B cell (primary cell): Measurements from ENCODE around the gene ZNF652. TPM values are rescaled to one million over a fixed set of nuclear protein-coding genes. Genes with fewer than 3 reads are reported as not detected.

Experiments used
- ATAC-seq: fragments of 200-7000 bp; cut with Tn5 transposase; one replicate; pipeline ENCODE4 v1.10.0; 2021; ENCODE audit warnings: low read depth, mild to moderate bottlenecking, moderate number of reproducible peaks, moderate library complexity
- CTCF ChIA-PET: fragments of 350-600 bp; sonication (Branson Sonifier 250); formaldehyde crosslinking; loops from one replicate; lab custom pipeline; 2021; ENCODE audit warnings: antibody characterized with exemption, inconsistent platforms; lab: Charles Lee
- POLR2A ChIA-PET: fragments of 350-600 bp; sonication (Branson Sonifier 250); formaldehyde crosslinking; loops from one replicate; lab custom pipeline; 2021; ENCODE audit warnings: antibody characterized with exemption; lab: Charles Lee
- DNase-seq: peaks from one replicate; pipeline ENCODE4 v3.0.0; 2013
- H2AFZ ChIP-seq: 2 replicates; pipeline ENCODE4 v1.6.1; 2012; ENCODE audit warnings: mild to moderate bottlenecking, low read depth, low read length; ENCODE audit not compliant: insufficient read depth, poor library complexity, severe bottlenecking
- H3K27ac ChIP-seq, 2 donors: 1 replicate in 1 of 2; 2 replicates in 1 of 2; pipeline ENCODE4 v1.5.1; 2012 to 2013; ENCODE audit warnings: low read length in 2 of 2, mild to moderate bottlenecking in 2 of 2, moderate library complexity in 1 of 2
- H3K27me3 ChIP-seq, 4 experiments: fragments of 200-600 bp in 1 of 4; sonication (generic) in 1 of 4; replicated peaks in 1 of 4; 1 replicate in 2 of 4; 2 replicates in 2 of 4; pipeline versions ENCODE4 v1.6.1 to v1.7.0; 2013 to 2016; ENCODE audit warnings: low read length in 3 of 4, mild to moderate bottlenecking in 2 of 4, mixed read lengths in 1 of 4, moderate library complexity in 1 of 4; ENCODE audit not compliant: insufficient read depth in 4 of 4, control insufficient read depth in 3 of 4; ENCODE audit errors: control extremely low read depth in 1 of 4
- H3K36me3 ChIP-seq, 2 experiments: replicated peaks in 1 of 2; 1 replicate in 1 of 2; 2 replicates in 1 of 2; pipeline versions ENCODE4 v1.6.1 to v1.7.1; 2013; ENCODE audit warnings: low read length in 1 of 2; ENCODE audit not compliant: insufficient read depth in 2 of 2, control insufficient read depth in 1 of 2; ENCODE audit errors: control extremely low read depth in 1 of 2, extremely low read depth in 1 of 2
- H3K4me1 ChIP-seq, 2 donors: fragments of 200-600 bp in 1 of 2; sonication (generic) in 1 of 2; 1 replicate in 1 of 2; 2 replicates in 1 of 2; pipeline versions ENCODE4 v1.5.1 to v1.6.1; 2013 to 2017; ENCODE audit warnings: low read length in 2 of 2; ENCODE audit not compliant: control insufficient read depth in 2 of 2, insufficient read depth in 2 of 2
- H3K4me2 ChIP-seq: replicated peaks from 2 replicates; pipeline ENCODE3; 2012; ENCODE audit warnings: mild to moderate bottlenecking, low read depth, low read length; ENCODE audit not compliant: poor library complexity, severe bottlenecking
- H3K4me3 ChIP-seq, 5 experiments: fragments of 200-600 bp in 1 of 5; sonication (generic) in 1 of 5; 1 replicate in 3 of 5; 2 replicates in 2 of 5; pipeline versions ENCODE4 v1.5.1 to v1.7.0; 2011 to 2016; ENCODE audit warnings: low read length in 4 of 5, mild to moderate bottlenecking in 4 of 5, low read depth in 2 of 5, control low read depth in 1 of 5, moderate library complexity in 1 of 5; ENCODE audit not compliant: insufficient read depth in 1 of 5; ENCODE audit errors: control extremely low read depth in 1 of 5, extremely low read depth in 1 of 5
- H3K79me2 ChIP-seq: fragments of 200-600 bp; sonication (generic); one replicate; pipeline ENCODE4 v1.6.0; 2016; ENCODE audit warnings: low read length; ENCODE audit not compliant: control insufficient read depth, insufficient read depth
- H3K9ac ChIP-seq: fragments of 200-600 bp; sonication (generic); 2 replicates; pipeline ENCODE4 v1.6.1; 2017; ENCODE audit warnings: mild to moderate bottlenecking, low read length, moderate library complexity
- H3K9me3 ChIP-seq, 3 donors: one replicate each; pipeline versions ENCODE4 v1.6.1 to v1.7.1; 2013; ENCODE audit warnings: low read length in 2 of 3; ENCODE audit not compliant: control insufficient read depth in 2 of 3, insufficient read depth in 1 of 3; ENCODE audit errors: control extremely low read depth in 1 of 3
- H4K20me1 ChIP-seq: 2 replicates; pipeline ENCODE4 v1.6.0; 2012; ENCODE audit warnings: mild to moderate bottlenecking, low read length; ENCODE audit not compliant: insufficient read depth, control insufficient read depth, poor library complexity, severe bottlenecking
- H3K27ac Mint-ChIP-seq: one replicate; pipeline ENCODE4 v1.8.0; 2021; ENCODE audit warnings: mixed read lengths
- H3K27me3 Mint-ChIP-seq: one replicate; pipeline ENCODE4 v1.8.0; 2021; ENCODE audit warnings: mixed read lengths
- H3K4me1 Mint-ChIP-seq: one replicate; pipeline ENCODE4 v1.8.0; 2021; ENCODE audit warnings: mixed read lengths
- H3K4me3 Mint-ChIP-seq: one replicate; pipeline ENCODE4 v1.8.0; 2021; ENCODE audit warnings: mixed read lengths
- H3K9me3 Mint-ChIP-seq: one replicate; pipeline ENCODE4 v1.8.0; 2022; ENCODE audit warnings: mixed read lengths; ENCODE audit not compliant: insufficient read depth
- EZH2 ChIP-seq: IDR thresholded peaks from 2 replicates; pipeline ENCODE4 v1.6.1; 2012; ENCODE audit warnings: borderline replicate concordance, low read depth, mild to moderate bottlenecking, moderate library complexity, low read length; ENCODE audit not compliant: insufficient read depth, poor library complexity, severe bottlenecking
- intact Hi-C: fragments of 100-400 bp; cut with micrococcal nuclease; formaldehyde crosslinking; loops from one replicate; pipeline ENCODE4 v1.10.0; 2022
- polyA plus RNA-seq: library from polyadenylated mRNA; depleted of rRNA; stranded (reverse); fragments of >200 nt; gene quantifications from 2 replicates; pipeline ENCODE4 v1.2.3, GENCODE V29; 2012
- total RNA-seq, 2 donors: library from RNA; stranded (reverse); fragments of 120-200 nt in 1 of 2; gene quantifications; 1 replicate in 1 of 2; 2 replicates in 1 of 2; pipeline versions ENCODE4 v1.2.3 to v1.2.4, GENCODE V29; 2013 to 2022
- TF ChIP-seq, protein P1 (sequence below): fragments of 200-600 bp; IDR thresholded peaks from one replicate; pipeline ENCODE4 v1.8.0; 2022; ENCODE audit warnings: antibody characterized with exemption, mild to moderate bottlenecking

ZNF652 gene
- total and polyA plus RNA-seq, 2 donors (not counting 1 experiment from before 2014, with no cell fraction given) = 19.4 to 86.2 TPM

DNA sequence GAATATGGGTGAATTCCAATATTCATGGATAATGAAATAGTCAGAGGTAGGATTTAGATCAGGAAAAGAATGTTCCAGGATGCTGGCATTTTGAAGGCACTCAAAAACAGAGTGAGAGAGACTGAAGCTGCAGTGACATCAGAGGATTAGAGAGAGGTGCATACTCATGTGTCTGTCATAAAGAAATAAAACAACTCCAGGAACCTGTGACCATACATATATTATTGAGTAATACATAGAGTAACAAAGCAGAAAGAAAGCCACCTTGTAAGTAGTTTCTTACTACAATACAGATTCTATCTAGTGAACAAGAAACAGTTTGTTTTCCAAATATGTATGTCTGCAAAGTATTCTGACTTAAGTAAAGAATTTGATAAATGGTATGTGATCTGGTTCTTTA, 69.1 kb downstream of the ZNF652 start:
- H3K9me3 ChIP-seq = no peaks in the 10 kb centered on the region
- no peaks in the 10 kb centered on the region for H3K4me1 ChIP-seq
- ChIA-PET POLR2A (no interaction called here), CTCF (interaction anchor here (1.2 to 2.4 kb wide), 2 partner anchors 113 to 488 kb away, joined by 3 to 10 read pairs; no protein-coding TSS in a partner anchor)
- H3K9ac ChIP-seq = no peak overlapping the region
- no peaks in the 10 kb centered on the region for H4K20me1 ChIP-seq
- no peaks in the 10 kb centered on the region for H3K79me2 ChIP-seq
- intact Hi-C loops = no loop called here
- no peaks in the 10 kb centered on the region for H3K27me3 ChIP-seq
- ATAC-seq (no peak), DNase-seq (no peak)
- H3K4me3 Mint-ChIP-seq = no peak overlapping the region
- TF ChIP-seq, protein P1, sequence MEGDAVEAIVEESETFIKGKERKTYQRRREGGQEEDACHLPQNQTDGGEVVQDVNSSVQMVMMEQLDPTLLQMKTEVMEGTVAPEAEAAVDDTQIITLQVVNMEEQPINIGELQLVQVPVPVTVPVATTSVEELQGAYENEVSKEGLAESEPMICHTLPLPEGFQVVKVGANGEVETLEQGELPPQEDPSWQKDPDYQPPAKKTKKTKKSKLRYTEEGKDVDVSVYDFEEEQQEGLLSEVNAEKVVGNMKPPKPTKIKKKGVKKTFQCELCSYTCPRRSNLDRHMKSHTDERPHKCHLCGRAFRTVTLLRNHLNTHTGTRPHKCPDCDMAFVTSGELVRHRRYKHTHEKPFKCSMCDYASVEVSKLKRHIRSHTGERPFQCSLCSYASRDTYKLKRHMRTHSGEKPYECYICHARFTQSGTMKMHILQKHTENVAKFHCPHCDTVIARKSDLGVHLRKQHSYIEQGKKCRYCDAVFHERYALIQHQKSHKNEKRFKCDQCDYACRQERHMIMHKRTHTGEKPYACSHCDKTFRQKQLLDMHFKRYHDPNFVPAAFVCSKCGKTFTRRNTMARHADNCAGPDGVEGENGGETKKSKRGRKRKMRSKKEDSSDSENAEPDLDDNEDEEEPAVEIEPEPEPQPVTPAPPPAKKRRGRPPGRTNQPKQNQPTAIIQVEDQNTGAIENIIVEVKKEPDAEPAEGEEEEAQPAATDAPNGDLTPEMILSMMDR = no peak
- TF ChIP-seq EZH2 = no peak
- no peak overlapping the region for H3K4me2 ChIP-seq
- H3K9me3 Mint-ChIP-seq = no peaks in the 10 kb centered on the region
- no peak overlapping the region for H3K4me3 ChIP-seq
- H3K27ac ChIP-seq = no peak overlapping the region
- H3K27me3 Mint-ChIP-seq = no peaks in the 10 kb centered on the region
- no peak overlapping the region for H2AFZ ChIP-seq
- H3K27ac Mint-ChIP-seq = no peak overlapping the region
- peaks cover 6 to 18% of the 10 kb centered on the region in 2 experiments for H3K36me3 ChIP-seq
- no peaks in the 10 kb centered on the region for H3K4me1 Mint-ChIP-seq

DNA sequence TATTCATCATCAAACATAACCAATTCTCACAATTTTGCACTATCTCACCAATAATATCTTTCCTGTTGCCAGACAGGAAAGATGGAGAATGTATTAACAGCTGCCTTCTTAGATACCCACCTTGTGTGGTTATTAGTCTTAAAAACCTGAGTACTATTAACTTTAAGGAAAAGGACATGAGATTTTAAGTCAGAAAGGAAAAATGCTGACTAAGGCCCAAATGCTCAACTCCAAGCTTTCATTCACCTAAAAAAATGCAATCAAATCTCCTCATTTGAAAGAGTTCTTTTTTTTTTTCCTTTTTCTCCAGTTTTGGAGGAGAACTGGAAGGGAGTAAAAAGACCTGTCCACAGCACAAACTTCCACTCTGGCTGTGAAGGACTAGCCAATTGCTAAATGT, 70.1 kb downstream of the ZNF652 start:
- Histone ChIP-seq H3K9me3 (no peaks in the 10 kb centered on the region), H3K36me3 (peaks cover 2 to 8% of the 10 kb centered on the region in 2 experiments), H3K27ac (no peak overlapping the region), H3K27me3 (no peaks in the 10 kb centered on the region), H3K4me1 (no peaks in the 10 kb centered on the region), H2AFZ (no peak overlapping the region), H3K79me2 (no peaks in the 10 kb centered on the region), H3K9ac (no peak overlapping the region), H3K4me2 (no peak overlapping the region), H3K4me3 (no peak overlapping the region), H4K20me1 (no peaks in the 10 kb centered on the region)
- no peak for DNase-seq
- CTCF ChIA-PET = interaction anchor here (0.6 to 3.0 kb wide), 12 partner anchors 8 to 1643 kb away, joined by 3 to 43 read pairs (median 4); no protein-coding TSS in a partner anchor
- TF ChIP-seq, protein P1 = no peak
- TF ChIP-seq EZH2 = no peak
- H3K9me3 Mint-ChIP-seq = no peaks in the 10 kb centered on the region
- no peak for ATAC-seq
- intact Hi-C loops = no loop called here
- POLR2A ChIA-PET = no interaction called here
- no peaks in the 10 kb centered on the region for H3K4me1 Mint-ChIP-seq
- H3K27me3 Mint-ChIP-seq = no peaks in the 10 kb centered on the region
- no peak overlapping the region for H3K27ac Mint-ChIP-seq
- no peak overlapping the region for H3K4me3 Mint-ChIP-seq
